Cardiac atrium fibroblast (primary cell): ENCODE results near the gene CD160. TPM values are rescaled to one million over a fixed set of nuclear protein-coding genes. Genes with fewer than 3 reads are reported as not detected.

ENCODE experiments used
- total RNA-seq: library from RNA; depleted of rRNA; stranded (reverse); fragments of >200 nt; gene quantifications from 2 replicates; pipeline ENCODE4 v1.2.3, GENCODE V29; 2015

CD160 gene, protein sequence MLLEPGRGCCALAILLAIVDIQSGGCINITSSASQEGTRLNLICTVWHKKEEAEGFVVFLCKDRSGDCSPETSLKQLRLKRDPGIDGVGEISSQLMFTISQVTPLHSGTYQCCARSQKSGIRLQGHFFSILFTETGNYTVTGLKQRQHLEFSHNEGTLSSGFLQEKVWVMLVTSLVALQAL
- not detected in 2 replicates for total RNA-seq

GRCh38 chr1:145719230-145720079 lies at the start of gene CD160:
Gene CD160 (plus strand): TSS chr1:145719499. CDS start chr1:145728328, 8,829 bp downstream.

GRCh38 chr1:145707183-145707867 lies 12.0 kb upstream of the CD160 start, which contains the start of gene PDZK1:
Gene PDZK1 (minus strand): TSS chr1:145707368. CDS start chr1:145688021, 19,347 bp downstream.

Other genes starting within 250 kb of the CD160 start
- 8.4 and 16.2 TPM in 2 replicates for gene GPR89A, start 111.5 kb upstream of the CD160 start, total RNA-seq
- gene PDZK1, start 12.1 kb upstream of the CD160 start, total RNA-seq = not detected in 2 replicates
- gene RNF115, start 104.6 kb downstream of the CD160 start, total RNA-seq = 6.5 and 6.9 TPM in 2 replicates
- 18.2 and 21.2 TPM in 2 replicates for gene POLR3C, start 104.7 kb downstream of the CD160 start, total RNA-seq
- 1.3 and 1.6 TPM in 2 replicates for gene NUDT17, start 126.1 kb downstream of the CD160 start, total RNA-seq
- gene PIAS3, start 139.6 kb downstream of the CD160 start, total RNA-seq = 25.8 and 32.3 TPM in 2 replicates
- 1.1 and 1.3 TPM in 2 replicates for gene ANKRD35, start 166.4 kb downstream of the CD160 start, total RNA-seq
- gene ITGA10, start 190.6 kb downstream of the CD160 start, total RNA-seq = 9.4 and 10.8 TPM in 2 replicates
- gene PEX11B, start 199.2 kb downstream of the CD160 start, total RNA-seq = 26.4 and 34.8 TPM in 2 replicates
- 89.7 and 102 TPM in 2 replicates for gene RBM8A, start 208.0 kb downstream of the CD160 start, total RNA-seq
- gene LIX1L, start 238.5 kb downstream of the CD160 start, total RNA-seq = 27.8 and 33.4 TPM in 2 replicates
- gene ANKRD34A, start 245.1 kb downstream of the CD160 start, total RNA-seq = 0.16 and 0.18 TPM in 2 replicates
- gene POLR3GL, start 245.2 kb downstream of the CD160 start, total RNA-seq = 10.1 and 12.5 TPM in 2 replicates